HG03565 (cell line): Measurements from ENCODE around the gene GDI2.
"Not testable (repeated sequence)": the region's sequence is repeated elsewhere in the genome, so short reads cannot be mapped to it uniquely, and the experiment has no call there.

ENCODE experiments used
- ATAC-seq: cut with Tn5 transposase; IDR thresholded peaks from one replicate; pipeline ENCODE4 v1.9.1; 2021; ENCODE audit warnings: mild to moderate bottlenecking, moderate library complexity; ENCODE audit not compliant: unreplicated experiment

The GDI2 gene

GRCh38 chr10:5813341-5814109 is at the start of gene GDI2:
GDI2 (minus strand) TSS chr10:5813434; CDS start chr10:5813258, 176 bp downstream.
- peak; percentile 57 for ATAC-seq

- ATAC-seq = peak; percentile 94
These were observed 49.2 kb upstream of the GDI2 start for GRCh38 chr10:5862360-5862961.

- ATAC-seq = no peak
These were observed 46.8 kb upstream of the GDI2 start for GRCh38 chr10:5860066-5860465.

- ATAC-seq = no peak
These were observed 45.6 kb upstream of the GDI2 start for GRCh38 chr10:5858811-5859210.

- no peak for ATAC-seq
These were observed 43.4 kb upstream of the GDI2 start for GRCh38 chr10:5856701-5857004.

- ATAC-seq = no peak
These were observed 42.9 kb upstream of the GDI2 start for GRCh38 chr10:5855979-5856700.

GRCh38 chr10:5854131-5854475 is 40.9 kb upstream of the GDI2 start:
- no peak for ATAC-seq

- ATAC-seq = not testable (repeated sequence)
These were observed 33.4 kb upstream of the GDI2 start for GRCh38 chr10:5846667-5847066.

GRCh38 chr10:5844345-5845055 is 31.3 kb upstream of the GDI2 start:
- ATAC-seq = no peak

GRCh38 chr10:5843686-5844344 is 30.6 kb upstream of the GDI2 start:
- ATAC-seq = no peak

- no peak for ATAC-seq
These were observed 28.7 kb upstream of the GDI2 start for GRCh38 chr10:5841965-5842364.

- peak; percentile 63 for ATAC-seq
These were observed 27.4 kb upstream of the GDI2 start for GRCh38 chr10:5840314-5841307.

- not testable (repeated sequence) for ATAC-seq
These were observed 22.9 kb upstream of the GDI2 start for GRCh38 chr10:5836181-5836580.

- ATAC-seq = no peak
These were observed 22.3 kb upstream of the GDI2 start for GRCh38 chr10:5835446-5836095.

- ATAC-seq = no peak
These were observed 20.6 kb upstream of the GDI2 start for GRCh38 chr10:5833814-5834213.

GRCh38 chr10:5832946-5833345 is 19.7 kb upstream of the GDI2 start:
- ATAC-seq = no peak

GRCh38 chr10:5831446-5831782 is 18.2 kb upstream of the GDI2 start:
- no peak for ATAC-seq

GRCh38 chr10:5830629-5831445 is 17.6 kb upstream of the GDI2 start:
- ATAC-seq = no peak

- ATAC-seq = no peak
These were observed 16.0 kb upstream of the GDI2 start for GRCh38 chr10:5829267-5829666.
